CD4-positive, alpha-beta T cell treated with Interleukin-6 for 4 hours (primary cell): ENCODE results near the gene KRT38.
"Not testable (repeated sequence)": the region's sequence is repeated elsewhere in the genome, so short reads cannot be mapped to it uniquely, and the experiment has no call there.

ENCODE experiments used
- DNase-seq: peaks from one replicate; pipeline ENCODE4 v3.0.0-alpha.2; 2020; ENCODE audit warnings: mixed read lengths

The KRT38 gene

GRCh38 chr17:41420134-41420533, 20.6 kb downstream of the KRT38 start:
- no peak for DNase-seq

GRCh38 chr17:41419716-41420115, 21.1 kb downstream of the KRT38 start:
- DNase-seq, result no peak

- no peak for DNase-seq
Measured at GRCh38 chr17:41418116-41418860, 22.5 kb downstream of the KRT38 start.

GRCh38 chr17:41417576-41418015, 23.2 kb downstream of the KRT38 start:
- DNase-seq, result no peak

- no peak for DNase-seq
Measured at GRCh38 chr17:41417127-41417526, 23.7 kb downstream of the KRT38 start.

- DNase-seq, result no peak
Measured at GRCh38 chr17:41416479-41416878, 24.3 kb downstream of the KRT38 start.

GRCh38 chr17:41415833-41416335, 24.9 kb downstream of the KRT38 start:
- DNase-seq, result no peak

- DNase-seq, result no peak
Measured at GRCh38 chr17:41415411-41415810, 25.4 kb downstream of the KRT38 start.

GRCh38 chr17:41413982-41414381, 26.8 kb downstream of the KRT38 start:
- DNase-seq, result no peak

GRCh38 chr17:41413353-41413957, 27.3 kb downstream of the KRT38 start:
- no peak for DNase-seq

- no peak for DNase-seq
Measured at GRCh38 chr17:41411072-41411840, 29.5 kb downstream of the KRT38 start.

GRCh38 chr17:41407226-41407625, 33.6 kb downstream of the KRT38 start:
- no peak for DNase-seq

- no peak for DNase-seq
Measured at GRCh38 chr17:41406205-41406604, 34.6 kb downstream of the KRT38 start.

GRCh38 chr17:41404024-41404671, 36.6 kb downstream of the KRT38 start:
- DNase-seq, result peak; percentile 52

- DNase-seq, result no peak
Measured at GRCh38 chr17:41403404-41404023, 37.3 kb downstream of the KRT38 start.

- DNase-seq, result no peak
Measured at GRCh38 chr17:41402161-41402560, 38.6 kb downstream of the KRT38 start.

- no peak for DNase-seq
Measured at GRCh38 chr17:41396996-41397660, 43.7 kb downstream of the KRT38 start, which contains the start of gene KRT31. KRT31 (minus strand) TSS chr17:41397608; CDS start chr17:41397539, 69 bp downstream.

GRCh38 chr17:41396340-41396739, 44.4 kb downstream of the KRT38 start:
- no peak for DNase-seq

- no peak for DNase-seq
Measured at GRCh38 chr17:41395611-41396010, 45.2 kb downstream of the KRT38 start.

- DNase-seq, result not testable (repeated sequence)
Measured at GRCh38 chr17:41395044-41395443, 45.7 kb downstream of the KRT38 start.

GRCh38 chr17:41394254-41394996, 46.4 kb downstream of the KRT38 start:
- DNase-seq, result no peak
